H1 (cell line): ENCODE results near the gene ZBTB24. TPM values are rescaled to one million over a fixed set of nuclear protein-coding genes. Genes with fewer than 3 reads are reported as not detected.

Experiments used
- CTCF ChIA-PET: fragments of 300-600 bp; sonication (Branson Sonifier 250); formaldehyde crosslinking; loops from one replicate; lab custom pipeline; 2021; ENCODE audit not compliant: partially characterized antibody; lab: Charles Lee
- POLR2A ChIA-PET: fragments of 300-600 bp; sonication (Branson Sonifier 250); formaldehyde crosslinking; loops from one replicate; lab custom pipeline; 2021; ENCODE audit warnings: inconsistent platforms; ENCODE audit not compliant: partially characterized antibody; lab: Charles Lee
- DNase-seq, 2 experiments: peaks; one replicate each; pipeline versions ENCODE4 v3.0.0 to v3.0.0-alpha.2; 2010 to 2022; ENCODE audit warnings: low spot score in 2 of 2, low read depth in 1 of 2, mixed read lengths in 1 of 2
- FAIRE-seq: peaks from 2 replicates; lab custom pipeline; 2011; peaks lifted over from hg19 to GRCh38; lab: Jason Lieb, UNC
- H2AFZ ChIP-seq: 2 replicates; pipeline ENCODE4 v1.8.1; 2012; ENCODE audit warnings: low read length, inconsistent platforms
- H2AK5ac ChIP-seq: 2 replicates; pipeline ENCODE4 v1.6.1; 2013; ENCODE audit warnings: low read depth, low read length
- H2BK120ac ChIP-seq: replicated peaks from 2 replicates; pipeline ENCODE3; 2013; ENCODE audit warnings: low read depth, low read length, inconsistent platforms
- H2BK12ac ChIP-seq: 2 replicates; pipeline ENCODE4 v1.6.1; 2013; ENCODE audit warnings: low read depth, low read length
- H2BK15ac ChIP-seq: 2 replicates; pipeline ENCODE4 v1.6.1; 2013; ENCODE audit warnings: low read length
- H2BK20ac ChIP-seq: 2 replicates; pipeline ENCODE4 v1.6.1; 2013; ENCODE audit warnings: low read length
- H2BK5ac ChIP-seq: 2 replicates; pipeline ENCODE4 v1.6.1; 2013; ENCODE audit warnings: low read depth, low read length
- H3K14ac ChIP-seq: 2 replicates; pipeline ENCODE4 v1.6.1; 2013; ENCODE audit warnings: inconsistent platforms; ENCODE audit not compliant: insufficient read length
- H3K18ac ChIP-seq: 2 replicates; pipeline ENCODE4 v1.6.1; 2013; ENCODE audit warnings: low read length; ENCODE audit errors: extremely low read depth
- H3K23ac ChIP-seq: 2 replicates; pipeline ENCODE4 v1.6.1; 2013; ENCODE audit warnings: inconsistent platforms; ENCODE audit not compliant: insufficient read length
- H3K23me2 ChIP-seq: 2 replicates; pipeline ENCODE4 v1.6.1; 2013; ENCODE audit warnings: low read depth, low read length
- H3K27ac ChIP-seq: 2 replicates; pipeline ENCODE4 v1.6.1; 2011; ENCODE audit warnings: low read depth, low read length, inconsistent platforms
- H3K27me3 ChIP-seq, 4 experiments: replicated peaks in 1 of 4; 1 replicate in 1 of 4; 2 replicates in 3 of 4; pipeline versions ENCODE4 v1.6.1 to v1.8.1; 2011 to 2013; ENCODE audit warnings: low read length in 3 of 4, mild to moderate bottlenecking in 3 of 4, inconsistent platforms in 2 of 4, mixed read lengths in 2 of 4, moderate library complexity in 1 of 4; ENCODE audit not compliant: control insufficient read depth in 3 of 4, insufficient read depth in 3 of 4; ENCODE audit errors: extremely low read depth in 1 of 4
- H3K36me3 ChIP-seq, 4 experiments: 2 replicates each; pipeline versions ENCODE4 v1.6.1 to v1.8.1; 2011 to 2013; ENCODE audit warnings: mild to moderate bottlenecking in 4 of 4, low read length in 3 of 4, moderate library complexity in 2 of 4, control low read depth in 1 of 4, inconsistent platforms in 1 of 4; ENCODE audit not compliant: insufficient read depth in 4 of 4, control insufficient read depth in 2 of 4
- H3K4ac ChIP-seq: replicated peaks from 2 replicates; pipeline ENCODE3; 2013; ENCODE audit warnings: low read length, low read depth, mixed read lengths, inconsistent platforms; ENCODE audit not compliant: insufficient read length
- H3K4me1 ChIP-seq, 4 experiments: replicated peaks in 1 of 4; 1 replicate in 1 of 4; 2 replicates in 3 of 4; pipeline versions ENCODE4 v1.6.1 to v1.8.1; 2011 to 2013; ENCODE audit warnings: low read length in 3 of 4, inconsistent platforms in 2 of 4, mixed read lengths in 1 of 4; ENCODE audit not compliant: insufficient read depth in 4 of 4, control insufficient read depth in 3 of 4
- H3K4me2 ChIP-seq, 2 experiments: 2 replicates each; pipeline versions ENCODE4 v1.6.1 to v1.8.1; 2011 to 2013; ENCODE audit warnings: low read depth in 2 of 2, low read length in 2 of 2, control low read depth in 1 of 2, inconsistent platforms in 1 of 2, mild to moderate bottlenecking in 1 of 2; ENCODE audit not compliant: insufficient read depth in 1 of 2
- H3K4me3 ChIP-seq, 4 experiments: fragments of 200-600, 300-600 bp in 1 of 4; sonication (generic), shearing (Covaris generic), sonication (Bioruptor Twin) in 1 of 4; 2 replicates each; pipeline versions ENCODE4 v1.5.1 to v1.8.1; 2011 to 2016; ENCODE audit warnings: low read length in 4 of 4, low read depth in 3 of 4, control low read depth in 2 of 4, inconsistent platforms in 2 of 4, mild to moderate bottlenecking in 2 of 4, mixed read lengths in 1 of 4, moderate library complexity in 1 of 4; ENCODE audit not compliant: insufficient read depth in 2 of 4; ENCODE audit errors: extremely low read depth in 1 of 4
- H3K56ac ChIP-seq: replicated peaks from 2 replicates; pipeline ENCODE3; 2013; ENCODE audit warnings: low read depth, mild to moderate bottlenecking, mixed read lengths, low read length, inconsistent platforms; ENCODE audit not compliant: insufficient read length
- H3K79me1 ChIP-seq: 2 replicates; pipeline ENCODE4 v1.6.1; 2013; ENCODE audit warnings: low read depth, low read length, control low read depth
- H3K79me2 ChIP-seq, 2 experiments: 2 replicates each; pipeline versions ENCODE4 v1.6.1 to v1.8.1; 2012 to 2013; ENCODE audit warnings: low read length in 2 of 2, mild to moderate bottlenecking in 2 of 2, inconsistent platforms in 1 of 2; ENCODE audit not compliant: insufficient read depth in 2 of 2, control insufficient read depth in 1 of 2
- H3K9ac ChIP-seq, 4 experiments: replicated peaks in 1 of 4; 1 replicate in 1 of 4; 2 replicates in 3 of 4; pipeline versions ENCODE4 v1.6.1 to v1.8.1; 2011 to 2013; ENCODE audit warnings: low read depth in 3 of 4, low read length in 3 of 4, control low read depth in 2 of 4, mild to moderate bottlenecking in 2 of 4, moderate library complexity in 2 of 4, inconsistent platforms in 1 of 4; ENCODE audit errors: extremely low read depth in 1 of 4
- H3K9me3 ChIP-seq, 2 experiments: 2 replicates each; pipeline versions ENCODE4 v1.6.1 to v1.8.1; 2012 to 2013; ENCODE audit warnings: mild to moderate bottlenecking in 2 of 2, moderate library complexity in 2 of 2, control low read depth in 1 of 2, inconsistent platforms in 1 of 2, low read depth in 1 of 2, low read length in 1 of 2, mixed read lengths in 1 of 2; ENCODE audit not compliant: insufficient read depth in 2 of 2
- H4K20me1 ChIP-seq, 2 experiments: replicated peaks in 1 of 2; 2 replicates each; pipeline versions ENCODE3 to v1.8.1; 2011 to 2013; ENCODE audit warnings: inconsistent platforms in 2 of 2, low read length in 2 of 2, mild to moderate bottlenecking in 1 of 2; ENCODE audit not compliant: insufficient read depth in 2 of 2, control insufficient read depth in 1 of 2
- H4K5ac ChIP-seq: 2 replicates; pipeline ENCODE4 v1.6.1; 2013; ENCODE audit warnings: low read length, low read depth, mixed read lengths, inconsistent platforms; ENCODE audit not compliant: insufficient read length
- H4K8ac ChIP-seq: 2 replicates; pipeline ENCODE4 v1.8.0; 2013; ENCODE audit warnings: mild to moderate bottlenecking, moderate library complexity, low read length, inconsistent platforms; ENCODE audit not compliant: insufficient read depth; ENCODE audit errors: extremely low read depth
- H4K91ac ChIP-seq: replicated peaks from 2 replicates; pipeline ENCODE3; 2013; ENCODE audit warnings: low read length, mixed read lengths, inconsistent platforms; ENCODE audit not compliant: insufficient read length
- ATF2 ChIP-seq: IDR thresholded peaks from 2 replicates; pipeline ENCODE4 v1.6.1; 2012; ENCODE audit warnings: low read length, inconsistent platforms
- BACH1 ChIP-seq: IDR thresholded peaks from 2 replicates; pipeline ENCODE4 v1.6.1; 2012; ENCODE audit warnings: low read length, improper control_type of control experiment
- GTF2F1 ChIP-seq: IDR thresholded peaks from 2 replicates; pipeline ENCODE4 v1.6.1; 2012; ENCODE audit warnings: low read depth, low read length, improper control_type of control experiment, borderline replicate concordance
- POLR2AphosphoS5 ChIP-seq: IDR thresholded peaks from 2 replicates; pipeline ENCODE4 v1.6.1; 2011; ENCODE audit warnings: low read depth, low read length
- RXRA ChIP-seq: IDR thresholded peaks from 2 replicates; pipeline ENCODE4 v1.6.1; 2011; ENCODE audit warnings: low read depth, mild to moderate bottlenecking, low read length, moderate library complexity; ENCODE audit not compliant: insufficient read depth
- SAP30 ChIP-seq: fragments of 300-600 bp; sonication (generic); IDR thresholded peaks from 2 replicates; pipeline ENCODE4 v1.7.1; 2012; ENCODE audit warnings: low read length, moderate library complexity, mild to moderate bottlenecking, inconsistent platforms; ENCODE audit not compliant: insufficient read depth, insufficient replicate concordance
- SIX5 ChIP-seq: IDR thresholded peaks from 2 replicates; pipeline ENCODE4 v1.6.1; 2011; ENCODE audit warnings: mild to moderate bottlenecking, low read depth, low read length
- SP1 ChIP-seq: IDR thresholded peaks from 2 replicates; pipeline ENCODE4 v1.6.1; 2011; ENCODE audit warnings: low read depth, low read length
- SRF ChIP-seq: IDR thresholded peaks from 2 replicates; pipeline ENCODE4 v1.6.1; 2011; ENCODE audit warnings: mild to moderate bottlenecking, low read depth, low read length, moderate library complexity
- TCF12 ChIP-seq: IDR thresholded peaks from 2 replicates; pipeline ENCODE4 v1.6.1; 2011; ENCODE audit warnings: low read depth, mild to moderate bottlenecking, low read length
- WGBS, 2 experiments: shearing (Covaris generic) in 1 of 2; methylation state at CpG; one replicate each; pipeline versions ENCODE4 v1.1.6 to v1.1.7; 2013 to 2015; ENCODE audit warnings: low lambda C conversion rate in 2 of 2, mixed read lengths in 2 of 2, inconsistent platforms in 1 of 2, low coverage in 1 of 2, missing lambda C conversion rate in 1 of 2; ENCODE audit not compliant: insufficient replicate concordance in 2 of 2, insufficient coverage in 1 of 2, insufficient read length in 1 of 2; ENCODE audit errors: extremely low coverage in 1 of 2, missing lambda C conversion rate in 1 of 2; 5-methylcytosine and 5-hydroxymethylcytosine counted together
- polyA plus RNA-seq, 7 experiments: library from polyadenylated mRNA; depleted of rRNA in 3 of 7; stranded (reverse) in 5 of 7; unstranded in 2 of 7; fragments of >200 nt in 5 of 7; fragments of 200-250 nt in 2 of 7; gene quantifications; 1 replicate in 5 of 7; 2 replicates in 1 of 7; 4 replicates in 1 of 7; pipeline versions ENCODE4 v1.2.1 to v1.2.3, GENCODE V29; 2011 to 2013; ENCODE audit warnings: missing spikeins in 2 of 7, mixed read lengths in 2 of 7
- total RNA-seq: library from RNA; stranded (reverse); fragmentation: NEBNext Ultra II Directional; extraction: Animal tissue kit (Norgen Biotek cat#: 25700); gene quantifications from 2 replicates; pipeline ENCODE4 v1.2.1, GENCODE V29; 2021

ZBTB24 gene
- total and polyA plus RNA-seq, 2 of the 8 experiments (the other 6 are each of a cell fraction or from before 2014, with no cell fraction given): 7.5 to 21.0 TPM

- Histone ChIP-seq H2AFZ (no peak overlapping the region), H3K4me3 (no peak overlapping the region), H3K56ac (no peak overlapping the region), H3K23ac (no peak overlapping the region), H3K79me1 (no peaks in the 10 kb centered on the region), H4K20me1 (peaks cover 0 to 11% of the 10 kb centered on the region in 2 experiments), H3K4ac (no peak overlapping the region), H3K18ac (no peak overlapping the region), H3K4me1 (peaks cover 0 to 10% (median 5%) of the 10 kb centered on the region in 4 experiments; a peak in 5 of 7 replicates), H3K27ac (no peak overlapping the region), H2AK5ac (no peak overlapping the region), H2BK5ac (no peak overlapping the region), H3K14ac (no peak overlapping the region), H4K91ac (no peak overlapping the region), H3K9me3 (no peaks in the 10 kb centered on the region), H2BK120ac (no peak overlapping the region), H2BK20ac (no peak overlapping the region), H3K79me2 (no peaks in the 10 kb centered on the region), H3K23me2 (no peaks in the 10 kb centered on the region; the same call in 1 of the 2 replicates), H2BK12ac (no peak overlapping the region), H3K36me3 (peaks cover 5 to 34% (median 14%) of the 10 kb centered on the region in 4 experiments; a peak in 6 of 8 replicates), H4K5ac (no peak overlapping the region), H4K8ac (peak overlapping the region; percentile 45), H3K27me3 (no peaks in the 10 kb centered on the region), H3K9ac (no peak overlapping the region), H3K4me2 (no peak overlapping the region), H2BK15ac (no peak overlapping the region)
- ChIA-PET CTCF (interaction anchor here (0.6 to 7.5 kb wide), 3 partner anchors 7 to 826 kb away, joined by 3 to 63 read pairs (median 5); partner anchors contain the start of genes PPIL6 and SMPD2), POLR2A (interaction anchor here (0.7 to 7.5 kb wide), 4 partner anchors 8 to 67 kb away, joined by 3 to 85 read pairs (median 3); partner anchors contain the start of genes CD164, PPIL6 and SMPD2)
- WGBS, 2 experiments: 90% methylated on average over 16 of the region's 16 CpGs; no CpG with 5 or more reads in 1 of the 2 experiments
- FAIRE-seq: no peak
- DNase-seq: no peak
- TF ChIP-seq SAP30: no peak
- TF ChIP-seq ATF2: no peak
- no peak for TF ChIP-seq POLR2AphosphoS5
- TF ChIP-seq SIX5: no peak
- TF ChIP-seq SRF: no peak
- TF ChIP-seq TCF12: no peak
- TF ChIP-seq SP1: no peak
- no peak for TF ChIP-seq RXRA
- no peak for TF ChIP-seq GTF2F1
- TF ChIP-seq BACH1: no peak
Observed at GRCh38 chr6:109449795-109450673, 33.0 kb downstream of the ZBTB24 start.
